Measurements from ENCODE around the gene TRIM40.
"Not testable (repeated sequence)": the region's sequence is repeated elsewhere in the genome, so short reads cannot be mapped to it uniquely, and the experiment has no call there.

TRIM40 gene

DNA sequence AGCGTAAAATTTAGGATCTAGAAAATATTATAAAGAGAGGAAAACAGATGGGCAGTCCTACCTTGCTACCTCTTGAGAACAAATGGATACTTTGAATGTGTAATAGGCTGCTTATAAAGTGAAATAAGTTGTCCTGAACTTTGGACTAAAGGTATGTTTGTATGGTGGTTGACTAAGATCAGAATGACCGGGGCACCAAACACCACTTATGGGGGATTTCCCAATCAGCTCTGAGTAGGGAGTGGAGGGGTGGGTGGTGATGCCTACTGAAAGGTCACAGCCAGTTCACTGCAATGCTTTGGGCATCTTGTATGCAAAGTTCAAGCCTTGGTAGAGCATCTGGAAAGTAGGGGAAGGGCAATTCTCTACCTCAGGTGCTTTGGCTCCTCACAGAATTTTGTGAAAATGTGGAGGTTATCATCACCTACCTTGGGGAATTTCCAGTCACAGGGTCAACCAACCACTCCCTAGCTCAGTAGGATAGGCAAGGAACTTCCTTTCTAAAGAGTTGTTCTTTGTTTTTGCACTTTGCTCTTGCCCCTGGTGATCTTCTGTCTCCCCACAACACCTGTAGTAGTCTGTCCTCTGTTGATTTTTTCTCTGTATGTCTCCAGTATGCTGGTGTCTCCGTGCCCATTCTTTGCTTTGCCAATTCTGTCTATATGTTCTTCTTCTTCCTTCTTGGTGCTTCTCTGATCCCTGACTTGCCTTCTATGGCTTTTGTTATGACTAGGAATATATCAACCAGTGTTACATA is 22.8 kb upstream of the TRIM40 start, which contains the start of gene TRIM31:
Gene TRIM31, minus strand, starts transcription at position 88 of the 757 bp plus-strand sequence. CDS start 285 bp downstream, outside the sequence.
- Histone ChIP-seq H3K4me1 (ENCODE audit: control insufficient read depth in 5 of 5, insufficient read depth in 5 of 5, low read length in 5 of 5) (no peaks in the 10 kb centered on the region), H3K27me3 (ENCODE audit: control insufficient read depth in 5 of 5, insufficient read depth in 4 of 5, low read length in 5 of 5) (peaks cover 17 to 41% (median 34%) of the 10 kb centered on the region in 5 donors), H3K36me3 (ENCODE audit: control insufficient read depth in 5 of 5, insufficient read depth in 5 of 5, low read length in 5 of 5) (no peaks in the 10 kb centered on the region), H3K9ac (ENCODE audit: low read length in 5 of 5) (no peak within 1 kb of the TSS), H3K9me3 (ENCODE audit: control insufficient read depth in 5 of 5, low read length in 5 of 5) (no peaks in the 10 kb centered on the region), H3K4me3 (ENCODE audit: low read depth in 1 of 5, low read length in 5 of 5) (no peak within 1 kb of the TSS), H3K27ac (ENCODE audit: low read depth, low read length) (no peak within 1 kb of the TSS)

DNA sequence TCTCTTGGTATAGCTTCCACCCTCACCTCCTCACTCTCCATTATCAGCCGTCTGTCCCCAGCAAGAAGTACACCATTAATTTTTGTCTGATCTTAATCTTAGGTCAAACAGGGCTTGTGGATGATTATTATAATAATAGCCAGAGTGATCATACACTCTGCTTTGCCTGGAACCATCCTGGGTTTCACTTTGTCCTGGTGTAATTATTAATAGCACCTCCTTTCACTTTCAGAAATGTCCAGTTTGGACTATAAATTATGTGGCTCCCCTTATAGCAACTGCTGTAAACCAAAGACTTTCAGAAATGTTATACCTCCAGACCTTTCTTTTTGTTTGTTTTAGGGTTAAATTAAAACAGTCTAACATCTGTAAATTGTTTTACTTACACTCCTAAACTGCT is 22.1 kb upstream of the TRIM40 start:
- Histone ChIP-seq H3K4me3 (ENCODE audit: low read depth in 1 of 5, low read length in 5 of 5) (no peak overlapping the region), H3K9me3 (ENCODE audit: control insufficient read depth in 5 of 5, low read length in 5 of 5) (no peaks in the 10 kb centered on the region), H3K36me3 (ENCODE audit: control insufficient read depth in 5 of 5, insufficient read depth in 5 of 5, low read length in 5 of 5) (no peaks in the 10 kb centered on the region), H3K9ac (ENCODE audit: low read length in 5 of 5) (no peak overlapping the region), H3K27ac (ENCODE audit: low read depth, low read length) (no peak overlapping the region), H3K27me3 (ENCODE audit: control insufficient read depth in 5 of 5, insufficient read depth in 4 of 5, low read length in 5 of 5) (peaks cover 14 to 41% (median 31%) of the 10 kb centered on the region in 5 donors), H3K4me1 (ENCODE audit: control insufficient read depth in 5 of 5, insufficient read depth in 5 of 5, low read length in 5 of 5) (no peaks in the 10 kb centered on the region)

DNA sequence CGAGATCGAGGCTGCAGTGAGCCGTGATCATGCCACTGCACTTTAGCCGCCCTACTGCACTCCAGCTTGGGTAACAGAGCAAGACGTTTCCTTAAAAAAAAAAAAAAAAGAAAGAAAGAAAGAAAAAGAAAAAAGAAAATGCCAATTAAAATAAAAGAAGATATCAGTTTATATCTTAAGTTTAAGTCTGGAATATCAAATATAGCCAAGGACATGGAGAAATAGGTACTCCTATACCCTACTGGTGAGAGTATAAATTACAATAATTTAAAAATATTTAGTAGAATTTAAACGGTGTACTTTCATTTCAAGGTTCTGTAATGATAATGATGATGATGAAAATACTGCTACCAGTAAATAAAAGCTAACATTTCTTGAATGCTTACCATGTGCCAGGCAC is 19.2 kb upstream of the TRIM40 start:
- H3K27me3 ChIP-seq (ENCODE audit: control insufficient read depth in 5 of 5, insufficient read depth in 4 of 5, low read length in 5 of 5), result peaks cover 5 to 25% (median 19%) of the 10 kb centered on the region in 5 donors
- no peaks in the 10 kb centered on the region for H3K36me3 ChIP-seq (ENCODE audit: control insufficient read depth in 5 of 5, insufficient read depth in 5 of 5, low read length in 5 of 5)
- no peak overlapping the region for H3K4me3 ChIP-seq (ENCODE audit: low read depth in 1 of 5, low read length in 5 of 5)
- no peaks in the 10 kb centered on the region for H3K4me1 ChIP-seq (ENCODE audit: control insufficient read depth in 5 of 5, insufficient read depth in 5 of 5, low read length in 5 of 5)
- no peak overlapping the region for H3K27ac ChIP-seq (ENCODE audit: low read depth, low read length)
- no peaks in the 10 kb centered on the region for H3K9me3 ChIP-seq (ENCODE audit: control insufficient read depth in 5 of 5, low read length in 5 of 5)
- H3K9ac ChIP-seq (ENCODE audit: low read length in 5 of 5), result no peak overlapping the region

DNA sequence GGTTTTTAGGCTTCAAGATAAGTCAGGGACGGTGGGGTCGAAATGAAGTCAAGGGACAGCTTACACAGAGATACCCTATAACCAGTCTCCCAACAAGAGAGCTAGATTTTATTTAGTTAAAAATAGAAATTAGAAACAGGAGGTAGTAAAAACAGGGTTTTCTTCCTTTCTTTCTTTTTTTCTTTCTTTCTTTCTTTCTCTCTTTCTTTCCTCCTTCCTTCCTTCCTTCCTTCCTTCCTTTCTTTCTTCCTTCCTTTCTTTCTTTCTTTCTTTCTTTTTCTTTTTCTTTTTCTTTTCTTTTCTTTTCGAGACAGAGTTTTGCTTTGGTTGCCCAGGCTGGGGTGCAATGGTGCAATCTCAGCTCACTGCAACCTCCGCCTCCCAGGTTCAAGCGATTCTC is 17.2 kb upstream of the TRIM40 start:
- not testable (repeated sequence) for H3K4me3 ChIP-seq (ENCODE audit: low read depth in 1 of 5, low read length in 5 of 5); H3K9me3 ChIP-seq (ENCODE audit: control insufficient read depth in 5 of 5, low read length in 5 of 5); H3K4me1 ChIP-seq (ENCODE audit: control insufficient read depth in 5 of 5, insufficient read depth in 5 of 5, low read length in 5 of 5); H3K27me3 ChIP-seq (ENCODE audit: control insufficient read depth in 5 of 5, insufficient read depth in 4 of 5, low read length in 5 of 5); H3K36me3 ChIP-seq (ENCODE audit: control insufficient read depth in 5 of 5, insufficient read depth in 5 of 5, low read length in 5 of 5); H3K27ac ChIP-seq (ENCODE audit: low read depth, low read length); H3K9ac ChIP-seq (ENCODE audit: low read length in 5 of 5)

DNA sequence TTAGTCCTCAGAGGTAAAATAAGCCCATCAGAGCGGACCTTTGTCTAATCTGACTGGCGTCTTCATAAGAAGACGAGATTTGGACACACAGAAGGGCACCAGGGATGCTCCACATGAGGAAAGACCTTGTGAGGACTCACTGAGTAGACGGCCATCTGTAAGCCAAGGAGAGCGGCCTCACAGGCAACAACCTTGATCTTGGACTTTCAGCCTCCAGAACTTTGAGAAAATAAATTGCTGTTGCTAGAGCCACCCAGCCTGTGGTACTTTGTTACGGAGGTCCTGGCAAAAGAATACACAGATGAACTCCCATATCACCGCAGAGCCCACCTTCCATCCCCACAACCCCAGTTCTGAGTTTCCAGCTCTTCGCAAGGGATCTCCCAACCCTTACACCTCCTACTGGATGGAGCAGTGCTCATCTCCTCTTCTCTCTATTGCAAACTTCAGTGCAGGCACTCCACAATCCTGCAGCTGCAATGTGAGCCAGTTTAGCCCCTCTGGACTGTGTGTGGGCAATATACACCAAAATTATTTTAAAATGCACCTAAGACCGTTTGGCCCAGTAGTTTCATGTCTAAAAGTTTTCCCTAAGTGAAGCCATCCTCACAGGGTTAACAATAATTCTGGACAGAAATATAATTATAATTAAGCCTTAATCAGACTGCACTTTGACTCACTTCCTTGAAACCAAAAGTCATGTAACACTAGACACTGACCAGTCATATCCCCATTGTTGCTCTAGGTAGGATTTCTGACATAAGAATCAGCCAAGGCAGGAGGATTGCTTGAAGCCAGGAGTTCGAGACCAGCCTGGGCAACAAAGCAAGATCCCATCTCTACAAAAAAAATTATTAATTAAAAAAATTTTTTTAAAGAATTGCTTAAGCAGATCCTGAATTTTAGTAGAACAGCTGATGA is 14.2 kb upstream of the TRIM40 start:
- no peaks in the 10 kb centered on the region for H3K36me3 ChIP-seq (ENCODE audit: control insufficient read depth in 5 of 5, insufficient read depth in 5 of 5, low read length in 5 of 5)
- H3K27me3 ChIP-seq (ENCODE audit: control insufficient read depth in 5 of 5, insufficient read depth in 4 of 5, low read length in 5 of 5), result peaks cover 0 to 5% (median 3%) of the 10 kb centered on the region in 5 donors
- H3K9ac ChIP-seq (ENCODE audit: low read length in 5 of 5), result no peak overlapping the region
- H3K4me3 ChIP-seq (ENCODE audit: low read depth in 1 of 5, low read length in 5 of 5), result no peak overlapping the region
- no peak overlapping the region for H3K27ac ChIP-seq (ENCODE audit: low read depth, low read length)
- H3K4me1 ChIP-seq (ENCODE audit: control insufficient read depth in 5 of 5, insufficient read depth in 5 of 5, low read length in 5 of 5), result no peaks in the 10 kb centered on the region
- H3K9me3 ChIP-seq (ENCODE audit: control insufficient read depth in 5 of 5, low read length in 5 of 5), result no peaks in the 10 kb centered on the region

DNA sequence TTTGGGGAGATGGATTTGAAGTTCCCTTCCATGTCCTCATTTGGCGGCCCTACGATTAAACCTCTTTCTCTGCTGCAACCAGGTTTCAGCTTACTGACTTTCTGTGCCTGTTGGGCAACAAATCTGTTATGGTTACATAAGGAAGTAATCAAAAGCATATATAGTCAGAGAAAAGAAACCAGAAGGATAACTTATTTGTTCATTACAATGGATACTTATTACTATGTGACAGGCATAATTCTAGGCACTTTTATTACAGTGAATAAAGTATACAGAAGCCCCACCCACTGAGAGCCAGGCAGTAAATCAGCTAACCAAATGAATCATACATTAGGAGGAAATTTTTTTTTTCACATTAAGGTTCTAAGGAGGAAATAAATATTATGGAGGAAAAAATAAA is 13.4 kb upstream of the TRIM40 start:
- Histone ChIP-seq H3K27me3 (ENCODE audit: control insufficient read depth in 5 of 5, insufficient read depth in 4 of 5, low read length in 5 of 5) (peaks cover 6 to 12% (median 10%) of the 10 kb centered on the region in 5 donors), H3K27ac (ENCODE audit: low read depth, low read length) (no peak overlapping the region), H3K4me1 (ENCODE audit: control insufficient read depth in 5 of 5, insufficient read depth in 5 of 5, low read length in 5 of 5) (peaks cover 0 to 5% (median 2%) of the 10 kb centered on the region in 5 donors), H3K9me3 (ENCODE audit: control insufficient read depth in 5 of 5, low read length in 5 of 5) (no peaks in the 10 kb centered on the region), H3K9ac (ENCODE audit: low read length in 5 of 5) (no peak overlapping the region), H3K36me3 (ENCODE audit: control insufficient read depth in 5 of 5, insufficient read depth in 5 of 5, low read length in 5 of 5) (no peaks in the 10 kb centered on the region), H3K4me3 (ENCODE audit: low read depth in 1 of 5, low read length in 5 of 5) (no peak overlapping the region)

DNA sequence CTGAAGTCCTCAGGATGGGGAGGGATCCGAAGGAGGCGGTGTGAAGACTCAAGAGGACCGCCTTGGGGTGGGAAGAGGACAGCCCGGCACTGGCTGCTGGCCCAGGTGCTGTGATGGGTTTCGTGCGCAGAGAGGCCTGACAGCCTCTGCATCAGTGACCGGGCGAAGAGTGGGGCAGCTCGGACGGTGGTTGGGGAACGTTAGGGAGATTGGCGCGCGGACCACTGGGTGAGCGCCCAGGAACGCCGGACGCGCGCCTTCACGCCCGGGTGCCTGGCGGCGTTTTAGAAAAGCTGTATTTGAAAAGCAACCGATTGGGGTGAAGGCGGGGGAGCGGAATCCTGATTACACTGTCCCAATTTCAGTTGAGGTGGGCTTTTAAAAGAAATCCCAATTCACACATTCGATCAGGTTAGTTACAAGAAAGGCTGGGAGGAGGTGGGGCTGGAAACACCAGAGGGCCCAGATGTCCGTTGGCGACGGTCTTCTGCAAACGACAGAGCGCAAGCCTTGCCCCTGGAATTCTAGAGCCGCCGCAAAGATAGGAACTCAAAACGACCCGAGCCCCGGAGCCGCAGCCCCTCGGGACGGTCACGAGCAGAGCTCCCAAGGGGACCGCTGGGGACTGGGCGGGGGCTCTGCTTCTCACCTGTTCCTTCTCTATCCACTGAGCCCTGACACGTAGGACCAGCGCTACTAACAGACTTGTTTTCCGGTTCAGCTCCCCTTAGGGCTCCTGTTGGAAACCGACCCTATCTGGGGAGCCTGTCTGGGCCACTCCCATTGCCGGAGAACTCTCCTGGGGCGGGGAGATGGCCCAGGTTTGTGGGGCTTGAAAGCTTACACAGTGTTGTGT is 8.5 kb upstream of the TRIM40 start:
- Histone ChIP-seq H3K27ac (ENCODE audit: low read depth, low read length) (no peak overlapping the region), H3K27me3 (ENCODE audit: control insufficient read depth in 5 of 5, insufficient read depth in 4 of 5, low read length in 5 of 5) (peaks cover 20 to 52% (median 38%) of the 10 kb centered on the region in 5 donors), H3K9ac (ENCODE audit: low read length in 5 of 5) (no peak overlapping the region), H3K36me3 (ENCODE audit: control insufficient read depth in 5 of 5, insufficient read depth in 5 of 5, low read length in 5 of 5) (no peaks in the 10 kb centered on the region), H3K9me3 (ENCODE audit: control insufficient read depth in 5 of 5, low read length in 5 of 5) (no peaks in the 10 kb centered on the region), H3K4me3 (ENCODE audit: low read depth in 1 of 5, low read length in 5 of 5) (no peak overlapping the region), H3K4me1 (ENCODE audit: control insufficient read depth in 5 of 5, insufficient read depth in 5 of 5, low read length in 5 of 5) (peaks cover 0 to 13% (median 10%) of the 10 kb centered on the region in 5 donors)

DNA sequence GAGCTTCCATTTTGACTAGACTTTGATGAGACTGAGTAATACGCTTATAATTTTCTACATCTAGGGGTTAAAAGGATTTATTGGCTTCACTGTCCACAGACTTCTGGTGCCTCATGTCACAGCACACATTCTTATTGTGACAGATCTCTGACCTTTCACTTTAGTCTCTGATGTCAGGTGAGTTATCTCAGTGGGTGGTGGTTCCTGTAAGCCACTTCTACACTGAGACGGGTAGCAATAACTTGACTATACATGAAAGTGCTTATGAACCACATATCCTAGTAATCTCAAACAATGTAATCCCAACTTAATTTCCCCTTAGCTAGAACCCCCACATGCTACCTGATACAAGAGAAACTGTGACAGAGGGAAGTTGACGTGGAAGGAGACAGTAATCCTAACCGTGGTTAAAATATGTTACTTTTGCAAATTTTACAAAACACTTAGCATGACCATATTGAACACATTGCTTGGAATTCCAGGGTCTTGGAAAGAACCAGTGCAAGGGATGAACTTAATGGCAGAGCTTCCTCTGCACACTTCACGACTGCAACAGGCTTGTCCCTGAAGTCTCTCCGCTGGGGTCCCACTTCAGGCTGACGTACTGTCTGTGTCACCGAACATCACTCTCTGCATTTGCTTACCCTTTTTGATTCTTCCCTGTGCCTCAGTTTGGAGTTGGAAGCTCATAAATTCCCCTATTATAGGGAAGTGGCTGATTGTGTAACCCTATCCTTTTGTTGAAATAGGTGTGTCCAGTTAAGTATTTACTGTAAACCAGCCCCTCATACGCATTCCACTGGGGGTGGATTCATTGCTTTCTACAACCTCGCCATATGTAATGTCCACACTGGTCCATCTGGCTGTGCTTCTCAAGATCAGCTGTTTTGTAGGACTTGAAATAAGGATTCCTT is 6.4 kb upstream of the TRIM40 start:
- H3K4me1 ChIP-seq (ENCODE audit: control insufficient read depth in 5 of 5, insufficient read depth in 5 of 5, low read length in 5 of 5), result peaks cover 0 to 13% (median 10%) of the 10 kb centered on the region in 5 donors
- no peaks in the 10 kb centered on the region for H3K9me3 ChIP-seq (ENCODE audit: control insufficient read depth in 5 of 5, low read length in 5 of 5)
- H3K36me3 ChIP-seq (ENCODE audit: control insufficient read depth in 5 of 5, insufficient read depth in 5 of 5, low read length in 5 of 5), result no peaks in the 10 kb centered on the region
- no peak overlapping the region for H3K27ac ChIP-seq (ENCODE audit: low read depth, low read length)
- H3K4me3 ChIP-seq (ENCODE audit: low read depth in 1 of 5, low read length in 5 of 5), result no peak overlapping the region
- H3K27me3 ChIP-seq (ENCODE audit: control insufficient read depth in 5 of 5, insufficient read depth in 4 of 5, low read length in 5 of 5), result peaks cover 20 to 53% (median 38%) of the 10 kb centered on the region in 5 donors
- no peak overlapping the region for H3K9ac ChIP-seq (ENCODE audit: low read length in 5 of 5)

DNA sequence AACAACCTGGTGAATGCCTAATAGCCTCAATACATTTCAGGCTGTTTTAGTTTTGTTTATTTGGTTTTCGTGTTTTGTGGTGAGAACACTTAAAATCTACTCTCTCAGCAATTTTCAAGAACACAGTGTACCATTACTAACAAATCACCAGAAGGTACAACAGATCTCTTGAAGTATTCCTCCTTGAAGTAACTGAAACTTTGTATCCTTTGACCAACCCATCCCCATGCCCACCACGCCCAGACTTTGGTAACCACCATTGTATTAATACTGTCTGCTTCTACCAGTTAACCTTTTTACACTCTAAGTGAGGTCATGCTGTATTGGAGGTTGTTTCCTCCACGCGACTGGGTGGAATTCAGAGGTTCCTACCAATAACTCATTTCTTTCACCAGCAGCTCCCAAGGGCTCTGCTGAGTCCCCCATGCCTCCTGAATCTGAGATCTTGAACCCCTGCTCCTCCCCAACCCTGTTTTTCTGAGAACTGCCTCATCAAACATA is 5.7 kb upstream of the TRIM40 start:
- Histone ChIP-seq H3K27me3 (ENCODE audit: control insufficient read depth in 5 of 5, insufficient read depth in 4 of 5, low read length in 5 of 5) (peaks cover 20 to 55% (median 38%) of the 10 kb centered on the region in 5 donors), H3K9me3 (ENCODE audit: control insufficient read depth in 5 of 5, low read length in 5 of 5) (no peaks in the 10 kb centered on the region), H3K9ac (ENCODE audit: low read length in 5 of 5) (no peak overlapping the region), H3K4me3 (ENCODE audit: low read depth in 1 of 5, low read length in 5 of 5) (no peak overlapping the region), H3K27ac (ENCODE audit: low read depth, low read length) (no peak overlapping the region), H3K36me3 (ENCODE audit: control insufficient read depth in 5 of 5, insufficient read depth in 5 of 5, low read length in 5 of 5) (no peaks in the 10 kb centered on the region), H3K4me1 (ENCODE audit: control insufficient read depth in 5 of 5, insufficient read depth in 5 of 5, low read length in 5 of 5) (peaks cover 0 to 13% (median 10%) of the 10 kb centered on the region in 5 donors)

Measured in subcutaneous abdominal adipose tissue (tissue), 5 donors.